ENCODE results near the gene ALPK1. TPM values are rescaled to one million over a fixed set of nuclear protein-coding genes. Genes with fewer than 3 reads are reported as not detected.

The ALPK1 gene
- total and polyA plus RNA-seq, 2 of the 8 experiments (the other 6 are each of a cell fraction or from before 2014, with no cell fraction given): 0.08 to 0.43 TPM

- Histone ChIP-seq H3K9ac (replicated peaks in 1 of 4; ENCODE audit: extremely low read depth in 1 of 4, low read depth in 3 of 4, low read length in 3 of 4) (no peak overlapping the region), H3K4ac (replicated peaks; ENCODE audit: insufficient read length, low read depth, low read length) (no peak overlapping the region)
- POLR2A ChIA-PET (ENCODE audit: partially characterized antibody): no interaction called here
Observed at GRCh38 chr4:112416464-112416863, 119.3 kb downstream of the ALPK1 start.

More at GRCh38 chr4:112416464-112416863, 119.3 kb downstream of the ALPK1 start:
- CTCF ChIA-PET (ENCODE audit: partially characterized antibody): interaction anchor here (0.8 to 2.8 kb wide), 6 partner anchors 11 to 666 kb away, joined by 3 to 12 read pairs (median 4); no protein-coding TSS in a partner anchor
- H3K36me3 ChIP-seq (ENCODE audit: control insufficient read depth in 2 of 4, insufficient read depth in 4 of 4, low read length in 3 of 4): no peaks in the 10 kb centered on the region
- no peak overlapping the region for H2BK120ac ChIP-seq (replicated peaks; ENCODE audit: low read depth, low read length)
- no peak overlapping the region for H3K56ac ChIP-seq (replicated peaks; ENCODE audit: insufficient read length, low read depth, low read length)
- peaks cover 0 to 11% (median 3%) of the 10 kb centered on the region in 4 experiments; a peak in 4 of 7 replicates for H3K4me1 ChIP-seq (replicated peaks in 1 of 4; ENCODE audit: control insufficient read depth in 3 of 4, insufficient read depth in 4 of 4, low read length in 3 of 4)
- no peak overlapping the region for H2BK20ac ChIP-seq (ENCODE audit: low read length)
- no peak overlapping the region for H2BK15ac ChIP-seq (ENCODE audit: low read length)
- no peaks in the 10 kb centered on the region for H3K23me2 ChIP-seq (ENCODE audit: low read depth, low read length)
- no peak overlapping the region for H3K4me2 ChIP-seq (ENCODE audit: insufficient read depth in 1 of 2, low read depth in 2 of 2, low read length in 2 of 2)
- no peak overlapping the region for H2BK12ac ChIP-seq (ENCODE audit: low read depth, low read length)
- no peak overlapping the region for H4K8ac ChIP-seq (ENCODE audit: extremely low read depth, insufficient read depth, low read length)
- H3K79me2 ChIP-seq (ENCODE audit: control insufficient read depth in 1 of 2, insufficient read depth in 2 of 2, low read length in 2 of 2): no peaks in the 10 kb centered on the region
- DNase-seq (ENCODE audit: low read depth in 1 of 2, low spot score in 2 of 2): no peak
- H3K14ac ChIP-seq (ENCODE audit: insufficient read length): no peak overlapping the region
- 87% methylated on average over 3 of the region's 3 CpGs; no CpG with 5 or more reads in 1 of the 2 experiments for WGBS, 2 experiments (ENCODE audit: extremely low coverage in 1 of 2, insufficient coverage in 1 of 2, insufficient read length in 1 of 2, insufficient replicate concordance in 2 of 2, low coverage in 1 of 2, low lambda C conversion rate in 2 of 2, missing lambda C conversion rate in 1 of 2)
- H3K9me3 ChIP-seq (ENCODE audit: insufficient read depth in 2 of 2, low read depth in 1 of 2, low read length in 1 of 2): no peaks in the 10 kb centered on the region
- H3K18ac ChIP-seq (ENCODE audit: extremely low read depth, low read length): no peak overlapping the region
- no peak overlapping the region for H2AK5ac ChIP-seq (ENCODE audit: low read depth, low read length)
- no peaks in the 10 kb centered on the region for H3K79me1 ChIP-seq (ENCODE audit: low read depth, low read length)
- TF ChIP-seq RFX5 (IDR thresholded peaks at IDR 0.05; ENCODE audit: borderline replicate concordance, low read depth, low read length) (no peak), NANOG (IDR thresholded peaks at IDR 0.05; ENCODE audit: insufficient read depth, low read depth, low read length, poor library complexity, severe bottlenecking) (no peak), MAFK (IDR thresholded peaks at IDR 0.05; ENCODE audit: low read depth, low read length) (no peak)
- H2BK5ac ChIP-seq (ENCODE audit: low read depth, low read length): no peak overlapping the region
- H3K23ac ChIP-seq (ENCODE audit: insufficient read length): no peak overlapping the region
- H2AFZ ChIP-seq (ENCODE audit: low read length): no peak overlapping the region
- FAIRE-seq: no peak
- no peak overlapping the region for H4K5ac ChIP-seq (ENCODE audit: insufficient read length, low read depth, low read length)
- H4K91ac ChIP-seq (replicated peaks; ENCODE audit: insufficient read length, low read length): no peak overlapping the region
- no peaks in the 10 kb centered on the region for H4K20me1 ChIP-seq (replicated peaks in 1 of 2; ENCODE audit: control insufficient read depth in 1 of 2, insufficient read depth in 2 of 2, low read length in 2 of 2)
- H3K4me3 ChIP-seq (ENCODE audit: extremely low read depth in 1 of 4, insufficient read depth in 2 of 4, low read depth in 3 of 4, low read length in 4 of 4): no peak overlapping the region
- no peak overlapping the region for H3K27ac ChIP-seq (ENCODE audit: low read depth, low read length)
- no peaks in the 10 kb centered on the region for H3K27me3 ChIP-seq (replicated peaks in 1 of 4; ENCODE audit: control insufficient read depth in 3 of 4, extremely low read depth in 1 of 4, insufficient read depth in 3 of 4, low read length in 3 of 4)
